Trophoblast cell (in vitro differentiated cells and primary cell): ENCODE data around the gene LMTK2.

Experiments
- DNase-seq, 2 donors: peaks; one replicate each; pipeline ENCODE4 v3.0.0-alpha.2; 2016
- H2AFZ ChIP-seq: 2 replicates; pipeline ENCODE4 v1.6.1; 2013; ENCODE audit warnings: low read length, moderate library complexity, mild to moderate bottlenecking; ENCODE audit not compliant: insufficient read depth, poor library complexity
- H2AK5ac ChIP-seq: 2 replicates; pipeline ENCODE4 v1.6.1; 2013; ENCODE audit warnings: mild to moderate bottlenecking, low read length
- H2BK120ac ChIP-seq: 2 replicates; pipeline ENCODE4 v1.6.1; 2013; ENCODE audit warnings: low read length, mild to moderate bottlenecking, moderate library complexity; ENCODE audit not compliant: insufficient read depth, poor library complexity
- H2BK12ac ChIP-seq: 2 replicates; pipeline ENCODE4 v1.6.1; 2013; ENCODE audit warnings: mild to moderate bottlenecking, low read length, moderate library complexity
- H2BK5ac ChIP-seq: 2 replicates; pipeline ENCODE4 v1.6.1; 2013; ENCODE audit warnings: low read length, low read depth, moderate library complexity, mild to moderate bottlenecking; ENCODE audit not compliant: poor library complexity
- H3K14ac ChIP-seq: 2 replicates; pipeline ENCODE4 v1.6.1; 2013; ENCODE audit warnings: mild to moderate bottlenecking, low read length
- H3K18ac ChIP-seq: 2 replicates; pipeline ENCODE4 v1.6.1; 2013; ENCODE audit warnings: mild to moderate bottlenecking, low read length
- H3K23ac ChIP-seq: 2 replicates; pipeline ENCODE4 v1.6.1; 2013; ENCODE audit warnings: low read length
- H3K27ac ChIP-seq: 2 replicates; pipeline ENCODE4 v1.5.1; 2013; ENCODE audit warnings: low read depth, mild to moderate bottlenecking, inconsistent platforms, low read length, moderate library complexity
- H3K27me3 ChIP-seq: 2 replicates; pipeline ENCODE4 v1.6.1; 2013; ENCODE audit warnings: inconsistent platforms, mild to moderate bottlenecking, low read length, moderate library complexity; ENCODE audit not compliant: insufficient read depth
- H3K36me3 ChIP-seq, 2 experiments: 1 replicate in 1 of 2; 2 replicates in 1 of 2; pipeline ENCODE4 v1.6.1; 2013; ENCODE audit warnings: low read length in 2 of 2, mild to moderate bottlenecking in 2 of 2, moderate library complexity in 1 of 2; ENCODE audit not compliant: insufficient read depth in 2 of 2, control insufficient read depth in 1 of 2
- H3K4ac ChIP-seq: 2 replicates; pipeline ENCODE4 v1.6.1; 2013; ENCODE audit warnings: low read depth, mild to moderate bottlenecking, low read length, moderate library complexity
- H3K4me1 ChIP-seq, 2 experiments: 1 replicate in 1 of 2; 2 replicates in 1 of 2; pipeline ENCODE4 v1.6.1; 2013; ENCODE audit warnings: low read length in 2 of 2, mild to moderate bottlenecking in 2 of 2, moderate library complexity in 1 of 2; ENCODE audit not compliant: insufficient read depth in 2 of 2, control insufficient read depth in 1 of 2
- H3K4me2 ChIP-seq: 2 replicates; pipeline ENCODE4 v1.6.1; 2013; ENCODE audit warnings: inconsistent platforms, mild to moderate bottlenecking, low read length, moderate library complexity
- H3K4me3 ChIP-seq: 2 replicates; pipeline ENCODE4 v1.5.1; 2013; ENCODE audit warnings: mild to moderate bottlenecking, low read depth, low read length, inconsistent platforms
- H3K79me1 ChIP-seq: one replicate; pipeline ENCODE4 v1.6.1; 2013; ENCODE audit warnings: low read length
- H3K79me2 ChIP-seq: 2 replicates; pipeline ENCODE4 v1.6.1; 2013; ENCODE audit warnings: low read length, mild to moderate bottlenecking; ENCODE audit not compliant: control insufficient read depth, insufficient read depth, poor library complexity
- H3K9ac ChIP-seq: 2 replicates; pipeline ENCODE4 v1.6.1; 2013; ENCODE audit warnings: mild to moderate bottlenecking, low read length
- H3K9me3 ChIP-seq: 2 replicates; pipeline ENCODE4 v1.6.1; 2013; ENCODE audit warnings: low read depth, mild to moderate bottlenecking, control low read depth, inconsistent platforms, low read length; ENCODE audit not compliant: insufficient read depth
- H4K12ac ChIP-seq: 2 replicates; pipeline ENCODE4 v1.6.1; 2013; ENCODE audit warnings: low read depth, mild to moderate bottlenecking, low read length, moderate library complexity
- H4K8ac ChIP-seq: 2 replicates; pipeline ENCODE4 v1.6.1; 2013; ENCODE audit warnings: low read depth, mild to moderate bottlenecking, low read length, moderate library complexity
- H4K91ac ChIP-seq: one replicate; pipeline ENCODE4 v1.6.1; 2013; ENCODE audit warnings: low read depth, mild to moderate bottlenecking, low read length, moderate library complexity
- WGBS: extraction: QIAGEN DNeasy Blood & Tissue Kit; methylation state at CpG from one replicate; pipeline ENCODE4 v1.1.7; 2013; ENCODE audit warnings: missing lambda C conversion rate; ENCODE audit not compliant: insufficient read length, insufficient coverage; ENCODE audit errors: extremely low coverage; 5-methylcytosine and 5-hydroxymethylcytosine counted together

The LMTK2 gene

DNA sequence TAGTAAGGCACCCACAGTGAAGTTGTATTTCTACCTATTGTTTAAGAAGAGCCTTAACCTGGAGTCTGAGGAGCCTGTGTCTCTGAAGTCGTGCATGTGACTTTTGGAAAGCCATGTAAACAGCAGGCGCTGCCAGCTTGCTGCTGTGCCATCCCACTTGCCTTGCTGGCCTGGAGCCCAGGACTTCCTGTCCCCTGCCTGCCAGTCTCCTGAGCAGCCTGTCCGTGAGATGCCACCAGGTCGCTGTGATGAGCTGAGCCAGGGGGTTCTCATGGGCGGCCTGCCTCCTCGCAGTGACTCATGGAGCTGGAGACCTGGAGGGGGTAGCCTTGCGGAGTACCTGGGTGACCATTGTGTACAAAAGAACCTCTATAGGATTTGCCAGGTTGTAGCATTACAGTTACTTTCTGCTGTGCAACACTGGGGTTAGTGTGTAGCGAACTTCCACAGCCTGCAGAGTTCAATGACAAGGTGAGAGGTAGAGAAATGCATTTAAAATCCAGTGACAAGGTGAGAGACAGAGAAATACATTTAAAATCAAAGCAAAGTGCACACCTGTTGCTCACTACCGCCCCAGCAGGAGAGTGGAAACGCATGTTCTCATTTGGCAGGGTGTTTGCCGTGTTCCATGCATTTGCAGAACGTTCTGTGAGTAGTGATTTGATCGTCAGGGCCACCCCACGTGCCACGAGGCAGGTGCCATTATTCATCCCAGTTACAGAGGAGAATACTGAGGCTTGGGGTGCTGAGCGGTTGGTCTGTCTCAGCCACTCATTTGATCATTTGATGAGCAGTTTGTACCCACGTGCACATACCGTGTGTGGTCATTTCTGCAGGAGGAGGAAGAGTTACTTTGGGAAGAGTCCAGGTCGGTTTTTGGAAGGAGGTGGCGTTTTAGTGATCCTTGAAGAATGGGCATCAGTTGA, 67.9 kb downstream of the LMTK2 start:
- Histone ChIP-seq H3K14ac (no peak overlapping the region), H2AFZ (no peak overlapping the region), H3K18ac (no peak overlapping the region), H3K4ac (no peak overlapping the region), H2BK5ac (no peak overlapping the region), H3K79me1 (peaks cover 5% of the 10 kb centered on the region), H3K4me2 (no peak overlapping the region), H3K27me3 (no peaks in the 10 kb centered on the region), H4K12ac (no peak overlapping the region), H2AK5ac (no peak overlapping the region), H3K23ac (no peak overlapping the region), H3K4me1 (peaks cover 5 to 8% of the 10 kb centered on the region in 2 experiments), H3K36me3 (peaks cover 7 to 10% of the 10 kb centered on the region in 2 experiments), H4K91ac (peak overlapping the region; percentile 31), H2BK12ac (no peak overlapping the region), H3K4me3 (no peak overlapping the region), H3K79me2 (peaks cover 2% of the 10 kb centered on the region), H3K9ac (no peak overlapping the region), H3K27ac (no peak overlapping the region), H4K8ac (no peak overlapping the region), H2BK120ac (peak overlapping the region; percentile 38), H3K9me3 (no peaks in the 10 kb centered on the region)
- no peak for DNase-seq
- no CpG with 5 or more reads among the region's 20 CpGs for WGBS

- H2BK5ac ChIP-seq = no peak overlapping the region
- DNase-seq = peak in 1 of 2 donors; percentile 13
- no peak overlapping the region for H3K23ac ChIP-seq
- no peak overlapping the region for H3K4me2 ChIP-seq
- no peak overlapping the region for H4K8ac ChIP-seq
- H3K36me3 ChIP-seq = peaks cover 7 to 10% of the 10 kb centered on the region in 2 experiments
- no peak overlapping the region for H2AFZ ChIP-seq
- H3K27me3 ChIP-seq = no peaks in the 10 kb centered on the region
- no peak overlapping the region for H3K4ac ChIP-seq
- H3K79me1 ChIP-seq = peaks cover 5% of the 10 kb centered on the region
- H3K9me3 ChIP-seq = no peaks in the 10 kb centered on the region
- no peak overlapping the region for H2BK12ac ChIP-seq
- no peak overlapping the region for H4K12ac ChIP-seq
- no peak overlapping the region for H3K14ac ChIP-seq
- H3K79me2 ChIP-seq = peaks cover 2% of the 10 kb centered on the region
- H3K4me3 ChIP-seq = no peak overlapping the region
- peaks cover 5 to 8% of the 10 kb centered on the region in 2 experiments for H3K4me1 ChIP-seq
- no peak overlapping the region for H2AK5ac ChIP-seq
- H3K27ac ChIP-seq = peak overlapping the region; percentile 38
- no CpG with 5 or more reads among the region's 8 CpGs for WGBS
- H4K91ac ChIP-seq = no peak overlapping the region
- no peak overlapping the region for H3K18ac ChIP-seq
- no peak overlapping the region for H3K9ac ChIP-seq
- H2BK120ac ChIP-seq = peak overlapping the region; percentile 38
Measured at GRCh38 chr7:98175260-98175940, 68.7 kb downstream of the LMTK2 start.

DNA sequence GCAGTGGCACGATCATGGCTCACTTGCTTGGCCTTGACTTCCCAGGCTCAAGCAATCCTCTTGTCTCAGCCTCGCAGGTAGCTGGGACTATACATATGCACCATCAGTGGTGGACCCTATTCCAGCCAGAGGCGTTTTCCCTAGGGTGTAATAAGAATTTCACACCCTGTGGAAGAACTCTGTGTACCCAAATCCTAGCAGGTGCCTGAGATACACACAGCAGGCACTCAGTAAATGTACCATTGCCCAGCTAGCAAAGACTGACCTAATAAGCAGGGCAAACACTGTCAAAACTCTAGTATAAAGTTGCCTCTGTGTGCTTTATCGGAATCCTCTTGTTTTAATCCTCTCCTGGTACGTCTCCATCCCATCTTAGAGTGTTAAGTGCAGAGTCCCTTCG, 70.9 kb downstream of the LMTK2 start:
- no peaks in the 10 kb centered on the region for H3K9me3 ChIP-seq
- H2BK120ac ChIP-seq = no peak overlapping the region
- peaks cover 3 to 7% of the 10 kb centered on the region in 2 experiments for H3K36me3 ChIP-seq
- no peak overlapping the region for H3K14ac ChIP-seq
- H3K4me3 ChIP-seq = no peak overlapping the region
- no peak overlapping the region for H4K91ac ChIP-seq
- DNase-seq = no peak
- H3K79me2 ChIP-seq = peaks cover 2% of the 10 kb centered on the region
- no peak overlapping the region for H2AFZ ChIP-seq
- no peak overlapping the region for H3K4ac ChIP-seq
- H3K27me3 ChIP-seq = no peaks in the 10 kb centered on the region
- no peak overlapping the region for H3K9ac ChIP-seq
- no peak overlapping the region for H3K18ac ChIP-seq
- H3K4me1 ChIP-seq = peaks cover 5 to 8% of the 10 kb centered on the region in 2 experiments
- H2AK5ac ChIP-seq = no peak overlapping the region
- H2BK5ac ChIP-seq = no peak overlapping the region
- H4K12ac ChIP-seq = no peak overlapping the region
- no peak overlapping the region for H4K8ac ChIP-seq
- H3K27ac ChIP-seq = no peak overlapping the region
- H2BK12ac ChIP-seq = no peak overlapping the region
- peaks cover 5% of the 10 kb centered on the region for H3K79me1 ChIP-seq
- no CpG with 5 or more reads among the region's 6 CpGs for WGBS
- H3K4me2 ChIP-seq = no peak overlapping the region
- H3K23ac ChIP-seq = no peak overlapping the region

- Histone ChIP-seq H4K91ac (peak overlapping the region; percentile 43), H3K27me3 (no peaks in the 10 kb centered on the region), H3K23ac (no peak overlapping the region), H4K8ac (no peak overlapping the region), H3K9me3 (no peaks in the 10 kb centered on the region), H2BK120ac (peak overlapping the region; percentile 62), H3K14ac (peak overlapping the region; percentile 47), H3K27ac (no peak overlapping the region), H3K79me1 (peaks cover 5% of the 10 kb centered on the region), H4K12ac (no peak overlapping the region), H3K9ac (no peak overlapping the region), H2BK5ac (peak overlapping the region; percentile 36), H3K4me3 (no peak overlapping the region), H2AFZ (no peak overlapping the region), H2BK12ac (peak overlapping the region; percentile 53), H3K4me2 (no peak overlapping the region), H2AK5ac (peak overlapping the region; percentile 64), H3K18ac (no peak overlapping the region), H3K36me3 (peaks cover 3 to 7% of the 10 kb centered on the region in 2 experiments), H3K79me2 (peaks cover 2% of the 10 kb centered on the region), H3K4ac (no peak overlapping the region), H3K4me1 (peaks cover 5 to 8% of the 10 kb centered on the region in 2 experiments)
- DNase-seq = peak in 1 of 2 donors; percentile 75
- no CpG with 5 or more reads among the region's 16 CpGs for WGBS
Measured at GRCh38 chr7:98178321-98178720, 71.7 kb downstream of the LMTK2 start.
